Stromal cell of bone marrow (primary cell): ENCODE results near the gene DICER1.
A peak's percentile ranks its signal among the peaks of the same experiment; 100 is the strongest.
"Not testable (repeated sequence)": the region's sequence is repeated elsewhere in the genome, so short reads cannot be mapped to it uniquely, and the experiment has no call there.

Source experiments
- DNase-seq: peaks from one replicate; pipeline ENCODE4 v3.0.0-alpha.2; 2012; ENCODE audit warnings: low read depth

Gene DICER1

DNA sequence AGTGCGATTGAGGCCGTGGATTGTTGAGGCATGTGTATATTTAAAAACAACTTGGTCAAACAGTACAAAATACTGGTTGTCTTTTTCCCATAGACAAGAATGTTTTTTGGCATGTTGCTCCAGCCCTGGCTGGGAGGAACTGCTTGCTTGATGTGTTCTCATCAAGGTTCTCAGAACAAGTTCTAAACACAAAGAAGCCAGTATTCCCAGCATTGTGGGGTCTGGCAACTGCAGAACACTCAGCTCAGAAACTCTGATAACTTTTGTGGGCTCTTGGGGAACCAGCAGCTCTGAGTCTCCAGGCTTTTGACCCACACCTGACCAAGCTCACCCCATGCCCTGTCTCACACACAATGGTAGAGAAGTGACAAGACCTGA, 27.1 kb upstream of the DICER1 start:
- no peak for DNase-seq

DNA sequence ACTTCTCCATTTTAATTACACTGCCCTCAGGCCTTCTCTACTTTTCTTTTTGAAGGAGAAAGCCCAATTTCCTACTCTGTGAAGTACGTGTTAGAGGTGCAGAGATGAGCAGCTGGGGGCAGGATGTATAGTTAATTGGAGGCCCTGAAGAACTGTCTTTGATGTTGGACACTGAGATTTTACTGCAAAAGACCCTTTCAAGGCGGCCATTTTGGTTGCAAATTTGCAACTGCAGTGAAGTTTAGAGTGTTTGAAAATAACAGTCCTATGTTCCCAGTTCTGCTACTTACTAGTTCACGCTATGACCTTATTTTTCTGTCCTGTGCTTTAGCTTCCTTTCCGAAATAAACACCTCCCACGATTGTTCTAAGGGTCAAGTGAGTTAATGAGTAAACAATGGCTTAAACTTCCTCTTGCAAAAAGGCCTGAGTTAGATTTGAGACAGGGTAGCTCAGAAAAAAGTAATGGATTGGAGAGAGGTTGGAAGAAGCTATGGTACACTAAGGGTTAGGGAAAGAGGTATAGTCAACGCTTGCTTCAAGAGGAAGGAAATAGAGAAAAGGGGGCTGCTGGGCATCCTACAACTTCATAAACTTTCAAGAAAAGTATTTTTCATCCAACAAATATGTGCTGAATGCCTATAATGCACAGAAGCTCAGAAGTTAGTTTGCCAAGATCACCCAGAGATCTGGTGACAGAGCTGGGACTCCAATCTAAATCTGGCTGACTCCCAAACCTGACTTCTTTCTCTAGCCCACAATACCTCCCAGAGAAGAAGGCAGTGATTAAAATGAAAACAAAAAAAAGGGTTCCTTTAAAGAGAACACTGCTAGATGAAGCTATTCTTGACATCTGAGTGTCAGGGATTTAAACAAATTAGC, 26.4 kb upstream of the DICER1 start:
- no peak for DNase-seq

DNA sequence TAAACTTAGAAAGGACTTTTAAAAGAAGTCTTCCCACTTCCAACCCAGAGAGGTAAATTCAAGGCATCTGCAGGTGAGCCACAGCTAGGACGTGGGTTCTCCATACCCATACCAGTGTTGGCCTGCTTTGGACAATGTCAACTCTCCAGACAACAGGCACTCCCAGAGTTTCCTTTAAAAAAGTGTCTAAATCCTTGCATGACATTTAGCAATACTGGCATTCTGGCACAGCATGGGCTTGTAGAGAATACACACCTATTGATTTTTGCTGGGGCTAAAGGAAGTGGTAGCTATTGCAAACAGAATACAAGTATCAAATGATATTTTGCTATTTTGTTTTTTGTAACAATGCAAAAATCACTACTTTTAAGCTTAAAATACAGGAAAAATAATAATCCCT, 25.8 kb upstream of the DICER1 start:
- no peak for DNase-seq

DNA sequence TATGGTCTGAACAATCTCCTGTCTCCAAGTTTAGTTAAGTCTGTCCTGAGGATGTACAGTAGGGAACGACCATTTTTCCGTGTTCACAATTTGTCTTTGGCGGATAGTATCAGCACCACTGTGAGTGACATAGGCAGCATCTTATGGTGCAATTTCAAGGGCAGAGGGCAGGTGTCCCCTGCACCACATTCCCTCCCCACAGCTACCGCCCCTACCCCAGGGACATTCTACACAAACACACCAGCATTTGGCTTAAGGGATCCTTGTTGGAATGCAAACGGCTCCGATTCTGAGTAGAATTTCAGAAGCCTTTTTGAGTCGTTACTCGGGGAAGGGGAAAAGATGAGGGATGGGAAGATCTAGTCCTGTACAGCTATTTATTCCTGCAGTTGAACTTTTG, 25.1 kb upstream of the DICER1 start:
- no peak for DNase-seq

DNA sequence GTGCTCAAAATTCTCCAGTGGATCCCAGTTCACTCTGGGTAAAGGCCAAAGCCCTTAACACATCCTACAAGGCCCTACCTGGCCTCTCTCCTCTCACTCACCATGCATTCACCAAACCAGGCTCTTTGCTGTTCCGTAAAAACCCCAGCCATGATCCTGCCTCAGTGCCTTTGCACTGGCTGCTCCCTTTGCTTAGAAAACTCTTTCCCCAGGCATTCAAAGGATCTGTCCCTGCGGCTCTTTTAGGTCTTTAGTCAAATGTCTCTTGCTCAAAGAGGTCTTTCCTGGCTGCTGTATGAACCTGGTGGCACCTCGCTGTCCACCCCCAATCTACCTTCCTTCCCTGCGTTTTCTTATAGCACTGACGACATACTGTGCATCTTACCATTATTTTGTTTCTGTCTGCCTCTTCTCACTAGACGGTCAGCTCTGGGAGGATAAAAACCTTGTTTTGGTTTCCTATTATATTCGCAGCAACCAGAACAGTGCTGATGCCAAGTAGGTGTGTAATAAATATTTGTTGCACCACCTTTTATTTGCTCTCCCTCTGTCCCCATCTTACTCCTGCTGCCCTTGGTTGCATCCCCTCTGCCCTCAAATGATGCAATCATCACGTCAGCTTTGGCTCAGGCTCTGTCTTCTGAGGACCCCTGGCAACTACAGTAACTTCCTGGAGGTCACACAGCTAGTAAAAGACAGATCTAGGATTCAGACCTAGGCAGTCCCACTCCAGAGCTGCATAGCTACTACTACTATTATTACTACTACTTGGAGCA, 23.8 kb upstream of the DICER1 start:
- DNase-seq, result no peak

DNA sequence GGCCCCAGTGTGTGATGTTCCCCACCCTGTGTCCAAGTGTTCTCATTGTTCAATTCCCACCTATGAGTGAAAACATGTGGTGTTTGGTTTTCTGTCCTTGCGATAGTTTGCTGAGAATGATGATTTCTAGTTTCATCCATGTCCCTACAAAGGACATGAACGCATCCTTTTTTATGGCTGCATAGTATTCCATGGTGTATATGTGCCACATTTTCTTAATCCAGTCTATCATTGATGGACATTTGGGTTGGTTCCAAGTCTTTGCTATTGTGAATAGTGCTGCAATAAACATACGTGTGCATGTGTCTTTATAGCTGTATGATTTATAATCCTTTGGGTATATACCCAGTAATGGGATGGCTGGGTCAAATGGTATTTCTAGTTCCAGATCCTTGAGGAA, 18.3 kb upstream of the DICER1 start:
- DNase-seq, result not testable (repeated sequence)

DNA sequence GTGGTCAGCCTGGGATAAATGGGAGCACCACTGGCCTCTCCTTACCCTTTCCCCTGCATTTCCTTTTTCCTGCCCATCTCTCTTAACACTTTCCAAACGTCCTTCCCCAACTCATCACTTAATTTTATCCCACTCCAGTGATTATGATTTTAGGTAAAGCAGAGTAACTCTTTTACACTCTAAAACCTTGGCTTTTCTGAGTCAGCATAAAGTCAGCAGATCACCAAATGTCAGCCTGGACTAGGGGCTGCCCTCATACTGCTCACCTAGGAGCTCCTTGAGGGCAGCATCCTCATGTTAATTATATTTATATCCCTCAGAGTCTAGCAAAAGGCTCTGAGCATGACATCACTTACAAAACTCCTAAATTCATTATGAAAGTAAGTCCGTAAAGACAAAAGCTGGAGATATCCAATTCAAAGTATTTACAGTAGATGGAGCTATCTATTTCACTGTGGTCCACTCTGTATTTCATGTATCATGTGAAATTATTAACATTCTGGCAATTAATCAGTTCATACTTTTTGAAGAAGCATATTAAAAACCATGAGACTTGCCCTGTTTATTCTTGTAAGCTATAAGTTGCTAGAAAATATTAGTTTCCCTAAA, 17.0 kb upstream of the DICER1 start:
- peak; percentile 12 for DNase-seq

DNA sequence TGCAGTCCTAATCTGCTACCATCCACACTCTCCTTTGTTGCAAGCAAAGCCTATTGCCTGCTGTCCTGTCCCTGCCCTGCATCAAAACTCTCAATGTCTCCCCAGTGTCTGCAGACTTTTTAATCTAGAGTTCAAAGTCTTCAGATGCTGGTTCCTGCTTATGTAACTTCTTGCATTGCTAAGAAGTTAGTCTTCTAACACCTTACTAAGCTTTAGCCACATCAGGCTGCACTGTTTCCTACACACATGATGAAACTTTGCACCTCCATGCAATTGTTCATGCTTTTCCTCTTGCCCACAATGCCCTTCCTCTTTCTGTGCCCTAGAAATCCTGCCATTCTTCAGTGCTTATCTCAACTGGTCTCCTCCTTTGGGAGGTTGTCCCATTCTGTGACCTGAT, 16.2 kb upstream of the DICER1 start:
- no peak for DNase-seq

DNA sequence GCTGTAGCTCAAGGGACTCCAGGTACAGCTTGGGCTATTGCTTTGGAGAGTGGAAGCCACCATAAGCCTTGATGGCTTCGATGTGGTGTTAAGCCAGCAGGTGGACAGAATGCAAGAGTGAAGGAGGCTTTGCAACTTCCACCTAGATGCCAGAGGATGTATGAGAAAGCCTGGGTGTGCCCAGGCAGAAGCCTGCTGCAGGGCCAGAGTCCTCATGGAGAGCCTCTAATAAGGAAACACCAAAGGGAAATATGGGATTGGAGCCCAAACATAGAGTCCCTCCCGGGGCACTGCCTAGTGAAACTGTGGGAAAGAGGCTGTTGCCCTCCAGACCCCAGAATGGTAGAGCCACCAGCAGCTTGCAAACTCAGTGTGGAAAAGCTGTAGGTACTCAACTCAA, 9.8 kb upstream of the DICER1 start:
- no peak for DNase-seq

DNA sequence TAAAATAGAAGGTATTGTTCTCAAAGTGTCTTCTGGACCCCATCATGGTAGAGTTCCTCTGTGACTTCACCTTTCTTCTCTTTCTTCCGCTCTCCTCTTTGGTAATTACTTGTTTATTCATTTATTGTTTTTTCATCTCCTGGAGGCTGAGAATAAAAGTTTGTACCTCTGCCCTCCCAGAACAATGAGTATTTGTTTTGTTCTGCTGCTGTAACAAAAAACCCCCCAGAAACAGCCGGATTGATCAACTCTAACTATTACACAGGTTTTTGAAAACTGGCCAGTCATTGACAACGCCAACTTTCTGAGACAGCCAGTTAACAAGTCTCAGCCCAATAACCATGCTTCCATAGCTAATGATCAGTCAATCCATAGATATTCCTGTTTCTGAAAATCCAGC, 8.2 kb upstream of the DICER1 start:
- no peak for DNase-seq

DNA sequence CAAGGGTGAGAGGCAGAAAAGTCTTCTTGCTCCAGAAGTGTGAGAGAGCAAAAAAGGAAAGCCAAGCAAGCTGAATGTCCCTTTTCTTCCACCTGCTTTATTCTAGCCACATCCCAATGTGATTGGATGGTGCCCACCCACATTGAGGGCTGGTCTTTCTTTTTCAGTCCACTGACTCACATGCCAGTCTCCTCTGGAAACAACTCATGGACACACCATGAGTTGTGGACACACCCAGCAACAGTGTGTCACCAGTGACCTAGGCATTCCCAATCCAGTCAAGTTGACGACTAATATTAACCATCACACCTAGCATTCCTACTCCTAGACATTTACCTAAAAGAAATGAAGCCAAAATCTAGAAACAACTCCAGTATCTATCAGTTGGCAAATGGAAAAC, 7.2 kb upstream of the DICER1 start:
- no peak for DNase-seq

DNA sequence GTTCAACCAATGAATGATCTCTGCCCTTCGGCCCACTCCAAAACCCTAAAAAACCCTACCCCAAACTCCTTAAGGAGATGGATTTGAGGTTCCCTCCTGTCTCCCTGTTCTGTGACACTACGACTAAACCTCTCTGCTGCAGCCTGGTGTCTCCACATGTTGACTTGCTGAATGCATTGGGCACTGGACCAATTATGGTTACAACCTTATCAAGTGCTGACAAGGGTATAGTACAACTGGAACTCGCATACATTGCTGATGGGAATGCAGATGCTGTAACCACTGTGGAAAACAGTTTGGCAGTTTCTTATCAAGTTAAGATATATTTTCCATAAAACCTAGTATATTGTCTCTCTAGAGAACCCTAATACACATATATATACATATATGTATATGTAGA, 6.3 kb upstream of the DICER1 start:
- DNase-seq, result no peak

DNA sequence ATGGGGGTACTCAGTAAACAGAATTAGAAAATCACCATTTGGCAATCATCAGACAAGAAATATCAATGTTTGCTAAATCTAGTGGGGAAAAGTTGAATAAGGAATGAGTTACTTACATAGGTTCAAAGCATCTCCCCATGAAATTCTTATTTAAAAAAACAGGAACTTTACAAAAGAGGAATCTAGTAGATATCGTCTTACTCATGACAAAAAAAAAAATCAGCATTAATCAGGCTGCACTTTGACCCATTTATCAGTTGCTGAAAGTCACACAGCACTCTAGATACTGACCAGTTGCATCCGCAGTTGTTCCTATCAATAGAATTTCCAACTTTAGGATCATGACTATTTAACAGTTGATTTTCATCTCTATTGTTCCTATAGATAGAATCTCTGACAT, 5.8 kb upstream of the DICER1 start:
- DNase-seq, result no peak

DNA sequence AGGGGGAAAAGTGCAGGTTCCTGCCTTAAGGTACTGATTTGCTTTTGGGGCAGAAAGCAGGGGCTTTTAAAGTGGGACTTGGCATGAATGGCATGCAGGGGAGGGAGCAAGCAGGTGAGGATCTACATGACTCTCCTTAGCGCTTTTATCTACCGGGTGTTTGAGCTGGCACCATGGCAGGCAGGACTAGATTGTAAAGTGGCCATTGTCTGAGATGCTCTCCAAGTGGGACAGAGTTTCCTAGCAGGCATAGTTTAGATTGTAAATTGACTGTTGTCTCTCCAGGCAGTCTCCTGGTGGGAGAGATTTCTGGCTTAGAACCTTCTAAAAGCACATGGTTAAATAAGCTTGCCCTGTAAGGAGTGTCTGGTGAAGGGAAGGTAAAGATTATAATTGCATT, 5.3 kb upstream of the DICER1 start:
- no peak for DNase-seq

DNA sequence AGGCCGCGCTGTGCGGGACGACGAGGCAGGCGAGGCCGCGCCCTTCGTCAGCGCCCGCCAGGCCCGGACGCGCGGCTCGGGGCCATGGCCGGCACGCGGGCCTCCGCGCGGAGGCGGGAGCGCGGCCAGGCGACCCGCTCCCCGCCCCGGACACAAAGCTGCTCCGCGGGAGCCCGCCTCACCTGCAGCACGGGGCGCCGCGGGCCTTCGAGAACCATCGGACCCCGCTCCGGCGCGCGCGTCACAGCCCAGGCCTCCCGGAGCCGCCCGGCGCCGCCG, 342 bp downstream of the DICER1 start:
- DNase-seq, result no peak

DNA sequence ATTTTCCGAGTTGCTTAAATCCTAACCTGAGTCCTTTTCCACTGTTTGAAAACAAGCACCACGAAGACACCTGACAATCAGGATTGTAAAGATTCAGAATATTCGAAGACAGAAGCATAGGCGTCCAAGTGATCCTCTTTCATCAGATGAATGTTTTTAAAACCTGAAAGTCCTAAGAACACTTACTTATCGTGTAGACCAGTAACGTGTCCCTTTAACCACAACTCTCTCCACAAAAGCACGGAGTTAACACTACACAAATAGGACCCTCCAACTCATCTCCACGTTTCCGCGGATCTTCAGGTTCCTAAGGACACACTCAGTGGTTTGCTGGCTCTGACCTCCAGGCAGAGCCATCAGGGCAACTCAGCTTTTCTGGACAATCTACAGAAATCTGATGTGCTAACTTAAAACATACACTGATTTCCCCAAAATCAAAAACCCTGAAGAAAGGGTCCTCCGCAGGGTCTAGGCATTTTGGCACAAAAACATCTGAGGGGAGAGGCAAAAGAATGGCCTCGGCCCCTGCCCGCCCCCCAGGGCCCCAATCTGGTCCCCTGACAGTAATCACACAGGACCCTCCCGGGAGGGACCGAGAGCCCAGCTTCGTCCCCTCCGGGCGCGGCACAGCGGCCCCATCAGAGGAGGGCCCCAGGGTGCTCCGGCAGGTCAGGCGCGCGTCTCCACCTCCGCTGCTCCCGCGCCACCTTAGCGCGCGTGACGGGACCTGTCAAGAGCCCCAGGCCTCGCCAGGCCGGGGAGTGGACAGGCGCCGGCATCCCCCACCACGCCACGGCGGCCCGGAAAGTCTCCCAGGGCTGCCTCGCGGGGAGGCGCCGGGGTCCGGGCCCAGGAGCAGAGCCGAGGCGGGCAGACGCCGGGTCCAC, 925 bp downstream of the DICER1 start:
- no peak for DNase-seq

DNA sequence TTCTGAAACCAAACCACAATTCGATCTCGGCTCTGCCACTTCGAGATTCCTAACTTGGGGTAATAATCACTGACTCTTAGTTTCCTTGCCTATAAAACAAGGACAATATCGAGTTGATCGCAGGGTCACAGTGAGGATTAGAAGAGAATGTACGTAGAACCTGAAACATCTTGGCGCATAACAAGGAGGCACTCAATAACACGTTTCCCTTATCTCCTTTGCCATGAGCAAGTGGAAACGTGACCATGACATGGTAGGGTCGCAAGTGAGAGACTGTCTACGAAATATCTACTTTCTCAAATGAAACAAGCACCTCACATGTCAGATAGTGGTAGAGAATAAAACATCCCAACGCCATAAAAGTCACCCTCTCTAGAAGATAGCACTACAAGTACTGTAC, 2.3 kb downstream of the DICER1 start:
- DNase-seq, result no peak

DNA sequence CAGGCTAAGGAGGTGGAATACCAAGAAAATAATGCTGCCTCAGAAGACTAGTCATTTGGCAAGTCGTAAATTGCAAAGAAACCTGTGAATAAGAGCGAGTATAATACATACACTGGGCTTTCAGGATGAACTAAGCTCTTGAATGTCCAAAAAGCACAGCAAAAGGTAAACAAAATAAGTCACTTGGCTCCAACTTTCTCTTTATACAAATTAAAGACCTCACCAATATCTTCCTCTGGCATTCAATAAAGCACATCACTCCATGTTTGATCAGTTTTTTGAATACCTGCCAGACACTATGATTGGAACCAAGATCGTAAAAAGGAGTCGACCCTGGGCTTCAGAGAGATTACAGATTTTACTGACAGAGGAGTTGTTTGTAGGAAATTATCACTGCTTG, 3.5 kb downstream of the DICER1 start:
- no peak for DNase-seq

DNA sequence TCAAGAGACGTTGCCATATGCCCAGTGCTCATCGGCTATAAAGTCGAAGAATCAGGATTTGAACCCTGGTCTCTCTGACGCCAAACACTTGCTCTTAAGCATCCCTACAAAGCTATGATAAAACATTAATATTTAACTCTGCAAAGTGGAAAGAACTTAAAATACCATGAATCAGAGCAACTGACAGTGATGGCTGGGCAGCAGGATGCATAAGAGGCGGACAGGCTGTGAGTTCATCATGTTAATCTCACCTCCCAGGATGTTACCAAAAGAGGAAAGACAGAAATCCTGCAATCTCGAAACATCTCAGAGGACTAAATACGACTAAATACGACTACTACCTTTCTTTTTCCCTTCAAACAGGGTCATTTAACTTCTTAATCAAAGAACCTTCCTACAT, 5.8 kb downstream of the DICER1 start:
- no peak for DNase-seq

DNA sequence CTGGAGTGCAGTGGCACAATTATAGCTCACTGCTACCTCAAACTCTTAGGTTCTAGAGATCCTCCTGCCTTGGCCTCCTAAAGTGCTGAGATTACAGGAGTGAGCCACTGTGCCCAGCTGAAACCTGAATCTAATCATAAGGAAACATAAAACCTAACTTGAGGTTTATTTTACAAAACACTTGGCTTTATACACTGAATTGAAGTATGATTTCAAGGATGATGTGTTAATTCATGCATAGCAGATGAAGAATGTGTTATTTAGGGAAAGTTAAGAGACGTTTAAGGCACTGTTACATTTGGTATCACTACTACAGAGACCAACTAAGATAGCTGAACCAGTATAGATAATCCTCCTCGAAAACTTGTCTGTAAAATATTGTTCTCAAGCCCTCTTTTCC, 6.4 kb downstream of the DICER1 start:
- no peak for DNase-seq

DNA sequence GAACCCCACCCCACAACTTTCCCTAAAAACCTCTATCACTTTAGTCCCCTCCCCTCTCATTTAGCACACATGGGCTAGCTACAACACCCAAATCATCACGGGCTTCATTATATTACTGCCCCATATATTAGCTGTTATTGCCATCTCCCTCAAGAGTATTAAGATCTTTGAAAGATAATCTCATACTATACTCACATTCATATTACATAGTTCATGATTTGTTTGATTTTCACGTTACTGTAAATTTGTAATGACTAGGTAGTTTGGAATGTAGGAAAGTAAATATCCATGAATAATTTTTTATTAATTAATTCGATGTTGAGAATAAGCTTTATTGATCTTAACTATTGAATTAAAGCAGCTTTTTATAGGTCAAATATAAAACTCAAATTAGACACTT, 7.9 kb downstream of the DICER1 start:
- DNase-seq, result no peak

DNA sequence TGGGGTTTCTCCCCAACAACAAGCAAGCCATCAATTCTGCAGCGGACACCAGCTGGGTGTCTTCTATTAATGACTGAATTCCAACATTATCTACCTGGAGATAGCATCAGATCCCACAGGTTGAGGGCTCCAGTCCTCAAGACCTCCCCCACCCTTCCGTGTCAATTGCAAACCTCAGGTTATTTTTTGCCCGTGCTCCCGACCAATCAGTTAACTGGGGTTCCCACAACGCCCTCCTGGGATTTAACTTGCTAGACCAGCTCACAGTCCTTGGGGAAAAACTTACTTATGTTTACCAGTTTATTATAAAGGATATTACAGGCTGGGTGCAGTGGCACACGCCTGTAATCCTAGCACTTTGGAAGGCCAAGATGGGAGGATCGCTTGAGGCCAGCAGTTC, 9.7 kb downstream of the DICER1 start:
- no peak for DNase-seq
